ENCODE data around the gene GPC5.
A peak's percentile ranks its signal among the peaks of the same experiment; 100 is the strongest.
"Not testable (repeated sequence)": the region's sequence is repeated elsewhere in the genome, so short reads cannot be mapped to it uniquely, and the experiment has no call there.

GPC5 gene

GRCh38 chr13:91369441-91369831, 29.0 kb upstream of the GPC5 start:
- DNase-seq = no peak

DNA sequence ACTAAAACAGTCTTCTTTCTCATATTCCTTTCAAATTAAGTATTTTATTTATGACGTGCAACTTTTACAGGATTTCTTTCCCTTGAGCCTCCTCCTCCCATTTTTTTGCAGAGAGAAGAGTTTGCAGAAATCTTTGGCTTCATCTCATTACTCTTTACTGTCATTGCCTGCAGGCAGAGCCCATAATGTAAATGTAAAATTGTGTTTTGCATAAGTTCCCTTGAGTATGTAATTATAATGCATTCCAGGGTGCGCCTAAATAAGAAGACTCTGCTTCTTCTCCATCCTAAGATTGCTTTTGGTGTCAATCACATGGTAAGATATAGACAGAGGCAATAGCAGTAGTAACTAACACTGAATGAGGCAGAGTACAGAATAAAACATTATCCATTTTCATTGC, 27.9 kb upstream of the GPC5 start:
- no peak for DNase-seq

DNA sequence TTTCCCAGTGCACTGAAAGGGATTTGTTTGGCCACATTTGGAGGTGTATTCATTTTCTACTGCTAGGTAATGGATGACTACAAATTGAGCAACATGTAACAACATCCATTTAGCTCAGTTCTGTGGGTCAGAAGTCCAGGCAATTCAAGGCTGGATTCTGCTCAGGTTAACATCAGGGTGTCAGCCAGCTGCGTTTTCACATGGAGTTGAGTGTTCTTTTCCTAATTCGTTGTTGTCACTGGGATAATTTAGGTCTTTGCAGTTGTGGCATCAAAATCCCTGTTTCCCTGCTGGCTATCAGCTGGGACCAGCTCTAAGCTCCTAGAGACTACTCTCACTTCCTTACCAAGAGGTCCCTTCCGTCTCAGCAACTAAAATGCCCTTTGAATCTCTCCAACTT, 25.5 kb upstream of the GPC5 start:
- DNase-seq = no peak

DNA sequence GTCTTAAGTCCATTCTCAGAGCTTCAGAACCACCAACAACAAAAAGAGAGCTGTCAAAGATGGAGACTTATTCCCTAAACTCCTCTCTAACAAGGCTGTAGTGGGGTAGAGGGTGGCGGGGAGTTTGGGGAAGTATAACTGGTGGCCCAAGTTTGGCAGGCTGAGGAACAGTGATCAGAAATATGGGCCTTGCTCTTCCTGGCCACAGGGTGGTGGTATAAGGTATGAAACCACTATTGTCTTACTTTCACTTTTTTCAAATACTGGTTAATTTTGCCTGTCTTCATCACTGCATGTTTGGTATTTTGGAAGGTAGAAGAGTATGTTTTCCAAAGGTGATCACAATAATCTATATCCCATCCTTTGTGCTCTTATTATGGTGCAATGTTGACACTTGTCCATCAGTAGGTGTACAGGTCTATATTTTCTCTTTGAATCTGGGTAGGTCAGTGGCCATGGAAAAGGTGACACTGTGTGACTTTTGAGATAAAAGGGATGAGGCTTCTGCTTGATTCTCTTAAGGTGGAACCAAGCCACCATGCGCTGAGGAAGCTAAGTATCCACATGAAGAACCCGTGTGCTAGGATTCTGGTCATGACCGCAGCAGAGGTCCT, 23.2 kb upstream of the GPC5 start:
- no peak for DNase-seq

- no peak for DNase-seq
Measured at GRCh38 chr13:91381371-91381770, 17.1 kb upstream of the GPC5 start.

GRCh38 chr13:91383836-91384235, 14.6 kb upstream of the GPC5 start:
- no peak for DNase-seq

- no peak for DNase-seq
Measured at GRCh38 chr13:91384896-91385295, 13.5 kb upstream of the GPC5 start.

DNA sequence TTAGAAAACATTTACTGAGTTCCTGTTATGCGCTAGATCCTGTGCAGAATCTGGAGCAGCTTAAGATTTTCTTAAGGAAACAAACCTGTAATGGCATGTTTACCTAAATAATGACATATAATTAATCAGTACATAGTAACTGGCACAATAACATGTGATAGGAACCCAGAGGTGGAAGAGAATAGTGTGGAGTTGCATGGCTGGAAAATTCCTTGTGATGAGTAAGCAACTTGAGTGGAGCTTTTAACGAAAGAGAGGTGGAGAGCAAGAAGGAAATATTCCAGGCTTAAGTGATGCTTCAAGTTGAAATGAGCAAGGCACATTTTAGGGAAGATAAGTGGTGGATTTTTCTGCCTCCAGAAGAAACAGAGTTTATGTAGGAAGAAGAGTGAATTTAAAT, 9.2 kb upstream of the GPC5 start:
- DNase-seq = no peak

DNA sequence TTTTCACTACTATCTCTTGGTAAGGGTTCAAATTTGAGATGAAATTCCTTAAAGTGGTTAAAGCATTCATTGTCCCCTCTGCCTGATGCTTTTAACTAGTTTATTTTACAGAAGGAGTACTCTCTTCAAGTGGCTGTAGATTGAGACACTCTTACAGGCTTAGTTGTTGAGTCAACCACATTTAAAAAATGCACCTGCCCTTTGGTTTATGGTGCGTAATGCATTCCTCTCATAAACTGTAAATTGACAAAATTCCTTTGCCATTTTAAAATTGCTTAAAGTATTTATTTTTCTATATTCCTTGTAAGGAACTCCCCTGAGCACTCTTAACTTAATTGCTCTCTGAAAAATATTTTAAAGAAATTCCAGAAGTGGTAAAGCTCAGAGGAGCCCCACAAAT, 826 bp upstream of the GPC5 start:
- no peak for DNase-seq

DNA sequence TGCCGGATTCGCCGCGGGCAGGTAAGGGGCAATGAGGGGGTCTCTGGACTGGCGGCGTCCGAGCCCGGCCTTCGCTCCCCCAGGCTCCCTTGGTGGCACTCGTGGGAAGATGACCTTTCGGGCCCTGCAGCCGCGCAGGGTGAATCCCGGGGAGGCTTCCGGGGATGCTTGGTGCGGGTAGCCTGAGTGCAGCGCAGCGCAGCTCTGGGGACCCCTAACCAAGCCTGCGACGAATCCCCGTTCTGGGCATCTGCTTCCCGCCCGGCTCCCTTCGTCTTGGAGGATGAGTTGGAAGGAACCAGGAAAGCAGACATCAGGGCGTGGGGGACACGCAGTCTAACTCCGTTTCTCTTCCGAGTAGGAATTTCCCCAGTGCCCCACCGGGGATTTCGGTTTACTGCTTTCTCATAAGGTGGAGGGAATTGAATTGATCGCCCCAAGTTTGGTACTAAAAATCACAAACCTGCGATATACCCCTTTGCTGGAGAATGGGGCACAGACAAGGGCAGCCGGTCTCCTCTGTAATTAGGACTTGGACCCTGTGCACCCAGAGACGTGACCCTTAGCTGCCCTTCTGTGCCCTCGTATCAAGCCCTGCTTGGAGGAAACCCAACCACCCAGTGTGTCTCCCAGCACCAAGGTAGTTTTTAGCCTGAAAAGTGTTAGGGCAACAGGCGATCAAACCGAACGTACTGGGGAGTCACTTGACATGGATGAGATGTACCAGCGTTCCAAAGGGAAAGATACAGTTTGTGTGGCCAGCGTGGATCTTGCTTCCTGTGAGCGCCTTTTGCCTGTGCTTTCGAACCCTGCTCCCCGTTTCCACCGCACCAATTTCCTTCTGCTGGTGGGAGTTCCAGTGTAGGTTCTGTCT, 1.0 kb downstream of the GPC5 start:
- DNase-seq = no peak

GRCh38 chr13:91400063-91400399, 1.6 kb downstream of the GPC5 start:
- no peak for DNase-seq

GRCh38 chr13:91400671-91401070, 2.2 kb downstream of the GPC5 start:
- no peak for DNase-seq

GRCh38 chr13:91401920-91402319, 3.5 kb downstream of the GPC5 start:
- DNase-seq = peak; percentile 21

DNA sequence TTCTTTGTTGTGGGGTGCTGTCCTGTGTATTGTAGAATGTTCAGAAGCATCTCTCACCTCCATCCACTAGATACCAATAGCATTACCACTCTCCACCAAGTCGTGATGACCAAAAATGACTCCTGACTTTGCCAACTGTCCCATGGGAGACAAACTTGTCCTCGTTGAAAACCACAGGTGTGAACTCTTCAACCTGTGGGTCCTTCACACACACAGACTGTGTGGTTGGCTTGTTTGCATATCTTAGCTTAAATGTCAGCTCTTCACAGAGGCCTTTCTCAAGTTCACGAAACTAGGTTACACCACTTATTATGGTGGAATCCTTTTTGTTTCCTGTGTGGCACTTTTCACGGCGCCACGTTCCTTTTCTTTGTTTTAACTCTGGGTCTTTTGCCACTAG, 6.8 kb downstream of the GPC5 start:
- DNase-seq = no peak

GRCh38 chr13:91406619-91407018, 8.2 kb downstream of the GPC5 start:
- no peak for DNase-seq

GRCh38 chr13:91408971-91409370, 10.6 kb downstream of the GPC5 start:
- DNase-seq = no peak

DNA sequence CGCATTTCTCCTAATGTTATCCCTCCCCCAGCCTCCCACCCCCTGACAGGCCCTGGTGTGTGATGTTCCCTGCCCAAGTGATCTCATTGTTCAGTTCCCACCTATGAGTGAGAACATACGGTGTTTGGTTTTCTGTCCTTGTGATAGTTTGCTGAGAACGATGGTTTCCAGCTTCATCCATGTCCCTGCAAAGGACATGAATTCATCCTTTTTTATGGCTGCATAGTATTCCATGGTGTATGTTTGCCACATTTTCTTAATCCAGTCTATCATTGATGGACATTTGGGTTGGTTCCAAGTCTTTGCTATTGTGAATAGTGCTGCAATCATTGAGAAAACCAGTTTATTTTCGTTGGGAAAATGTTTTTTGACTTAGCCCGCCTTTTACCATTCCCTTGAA, 18.2 kb downstream of the GPC5 start:
- DNase-seq = not testable (repeated sequence)

- no peak for DNase-seq
Measured at GRCh38 chr13:91417660-91418325, 19.4 kb downstream of the GPC5 start.

DNA sequence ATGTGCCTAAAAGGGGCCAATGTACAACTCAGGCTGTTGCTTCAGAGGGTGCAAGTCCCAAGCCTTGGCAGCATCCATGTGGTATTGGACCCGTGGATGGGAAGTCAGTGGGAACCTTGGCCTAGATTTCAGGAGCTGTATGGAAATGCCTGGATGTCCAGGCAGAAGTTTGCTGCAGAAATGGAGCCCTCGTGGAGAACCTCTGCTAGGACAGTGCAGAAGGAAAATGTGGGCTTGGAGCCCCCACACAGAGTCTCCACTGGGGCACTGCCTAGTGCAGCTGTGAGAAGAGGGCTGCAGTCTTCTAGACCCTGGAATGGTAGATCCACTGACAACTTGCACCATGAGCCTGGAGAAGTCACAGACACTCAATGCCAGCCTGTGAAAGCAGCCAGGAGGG, 28.5 kb downstream of the GPC5 start:
- no peak for DNase-seq

- not testable (repeated sequence) for DNase-seq
Measured at GRCh38 chr13:91438674-91439073, 40.3 kb downstream of the GPC5 start.

DNA sequence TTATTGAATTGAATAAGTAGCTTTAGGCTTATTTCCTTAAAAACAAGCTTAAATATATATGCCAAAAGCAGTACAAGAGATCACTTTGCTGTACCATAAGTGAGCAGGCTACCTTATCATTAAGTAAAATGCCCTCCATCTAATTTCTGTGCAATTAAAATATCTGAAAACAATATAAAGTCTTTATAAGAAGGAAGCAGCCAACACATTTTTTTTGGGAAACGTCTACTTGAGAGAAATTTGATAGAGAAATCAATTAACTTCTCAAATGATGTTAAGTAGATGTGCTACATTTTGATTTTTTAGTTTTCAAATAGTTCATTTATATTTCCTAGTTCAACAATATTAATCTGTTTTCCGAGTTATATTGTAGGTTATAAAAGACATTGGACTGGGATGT, 52.5 kb downstream of the GPC5 start:
- DNase-seq = no peak

GRCh38 chr13:91454666-91455065, 56.2 kb downstream of the GPC5 start:
- DNase-seq = no peak

GRCh38 chr13:91456837-91457236, 58.4 kb downstream of the GPC5 start:
- no peak for DNase-seq

- DNase-seq = no peak
Measured at GRCh38 chr13:91459485-91459884, 61.1 kb downstream of the GPC5 start.
